Activated CD8-positive, alpha-beta memory T cell treated with anti-CD3 and anti-CD28 coated beads, Interleukin-2, amount 10 ng/mL, durations not matched to agents 7 days and 5 days (primary cell): ENCODE results near the gene ABHD5. TPM values are rescaled to one million over a fixed set of nuclear protein-coding genes. Genes with fewer than 3 reads are reported as not detected.
A peak's percentile ranks its signal among the peaks of the same experiment; 100 is the strongest.

Experiments used
- ATAC-seq: fragments of 150-1000 bp; cut with Tn5 transposase; one replicate; pipeline ENCODE4 v1.10.0; 2021; ENCODE audit warnings: moderate library complexity
- CTCF ChIA-PET: fragments of 350-600 bp; sonication (Branson Sonifier 250); formaldehyde crosslinking; loops from one replicate; lab custom pipeline; 2021; ENCODE audit warnings: antibody characterized with exemption; lab: Charles Lee
- DNase-seq: peaks from one replicate; pipeline ENCODE4 v3.0.0-alpha.2; 2020
- H3K27ac Mint-ChIP-seq: one replicate; pipeline ENCODE4 v1.8.0; 2021; ENCODE audit warnings: mild to moderate bottlenecking, mixed read lengths
- H3K27me3 Mint-ChIP-seq: one replicate; pipeline ENCODE4 v1.8.0; 2021; ENCODE audit warnings: mixed read lengths
- H3K36me3 Mint-ChIP-seq: one replicate; pipeline ENCODE4 v1.8.0; 2021; ENCODE audit warnings: mild to moderate bottlenecking, mixed read lengths
- H3K4me1 Mint-ChIP-seq: one replicate; pipeline ENCODE4 v1.8.0; 2021; ENCODE audit warnings: mixed read lengths
- H3K4me3 Mint-ChIP-seq: one replicate; pipeline ENCODE4 v1.8.0; 2021; ENCODE audit warnings: mild to moderate bottlenecking, moderate library complexity, mixed read lengths
- H3K9me3 Mint-ChIP-seq: one replicate; pipeline ENCODE4 v1.8.0; 2022; ENCODE audit warnings: low read depth, mixed read lengths
- total RNA-seq, 2 experiments: library from RNA; stranded (reverse); gene quantifications; one replicate each; pipeline ENCODE4 v1.2.3, GENCODE V29; 2021

Gene ABHD5
- total RNA-seq, 2 experiments from 2014 or later: 12.9 to 16.5 TPM

- Mint-ChIP-seq H3K9me3 (no peaks in the 10 kb centered on the region), H3K36me3 (no peaks in the 10 kb centered on the region), H3K4me1 (peaks cover 10% of the 10 kb centered on the region), H3K27ac (no peak overlapping the region), H3K4me3 (no peak overlapping the region), H3K27me3 (peaks cover 4% of the 10 kb centered on the region)
- ATAC-seq: no peak
- no peak for DNase-seq
- CTCF ChIA-PET: interaction anchor here (1.2 kb wide), 1 partner anchor 147 kb away, joined by 3 read pairs; no protein-coding TSS in a partner anchor
These were observed 68.6 kb downstream of the ABHD5 start for GRCh38 chr3:43759297-43759782.

DNA sequence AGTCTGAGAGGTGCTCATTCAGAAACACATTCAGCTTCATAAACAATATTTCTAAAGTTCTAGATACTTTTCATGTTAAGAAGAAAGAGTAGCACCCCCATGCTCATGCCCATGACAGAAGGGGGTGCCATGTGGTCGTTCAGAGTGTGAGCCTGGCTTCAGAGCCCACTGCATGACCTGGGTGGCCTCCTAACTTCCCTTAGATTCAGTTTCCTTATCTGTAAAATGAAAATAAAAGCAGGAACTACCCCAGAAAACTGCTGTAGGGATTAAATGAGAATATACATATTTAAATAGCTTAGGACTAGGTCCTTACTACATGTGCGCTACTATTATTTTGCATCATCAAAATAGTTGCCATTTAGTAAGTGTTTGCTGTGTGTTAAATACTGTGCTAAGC, 69.2 kb downstream of the ABHD5 start:
- ATAC-seq (no peak), DNase-seq (no peak)
- peaks cover 10% of the 10 kb centered on the region for H3K4me1 Mint-ChIP-seq
- H3K4me3 Mint-ChIP-seq: no peak overlapping the region
- CTCF ChIA-PET: interaction anchor here (1.2 kb wide), 1 partner anchor 147 kb away, joined by 3 read pairs; no protein-coding TSS in a partner anchor
- no peaks in the 10 kb centered on the region for H3K36me3 Mint-ChIP-seq
- no peaks in the 10 kb centered on the region for H3K9me3 Mint-ChIP-seq
- no peak overlapping the region for H3K27ac Mint-ChIP-seq
- H3K27me3 Mint-ChIP-seq: peaks cover 4% of the 10 kb centered on the region

GRCh38 chr3:43760938-43761337, 70.2 kb downstream of the ABHD5 start:
- H3K27me3 Mint-ChIP-seq: peaks cover 4% of the 10 kb centered on the region
- no peaks in the 10 kb centered on the region for H3K9me3 Mint-ChIP-seq
- H3K27ac Mint-ChIP-seq: no peak overlapping the region
- ATAC-seq: no peak
- peaks cover 6% of the 10 kb centered on the region for H3K4me1 Mint-ChIP-seq
- CTCF ChIA-PET: no interaction called here
- H3K4me3 Mint-ChIP-seq: no peak overlapping the region
- DNase-seq: no peak
- no peaks in the 10 kb centered on the region for H3K36me3 Mint-ChIP-seq

GRCh38 chr3:43762451-43762850, 71.7 kb downstream of the ABHD5 start:
- Mint-ChIP-seq H3K4me1 (peaks cover 3% of the 10 kb centered on the region), H3K27ac (no peak overlapping the region), H3K36me3 (no peaks in the 10 kb centered on the region), H3K27me3 (peaks cover 5% of the 10 kb centered on the region), H3K4me3 (no peak overlapping the region), H3K9me3 (no peaks in the 10 kb centered on the region)
- CTCF ChIA-PET: no interaction called here
- ATAC-seq (no peak), DNase-seq (no peak)

DNA sequence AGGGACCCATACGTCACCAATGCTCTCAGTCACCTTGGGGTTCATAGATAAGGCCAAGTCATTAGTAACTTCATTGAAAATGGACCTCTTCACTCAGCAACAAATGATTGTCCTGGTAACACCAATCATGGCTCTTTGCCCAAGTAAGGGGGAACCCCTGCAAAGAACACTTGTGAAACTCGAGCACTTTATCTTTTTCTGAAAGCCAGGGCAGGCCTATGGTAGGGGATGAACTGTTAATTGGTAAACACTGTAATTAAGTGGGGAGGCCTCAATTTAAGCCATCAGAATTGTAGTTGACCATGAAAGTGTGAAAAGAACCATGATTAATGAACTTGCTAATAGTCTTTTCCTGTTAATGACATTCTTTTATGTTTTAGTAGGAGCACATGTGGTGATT, 73.3 kb downstream of the ABHD5 start:
- H3K36me3 Mint-ChIP-seq: no peaks in the 10 kb centered on the region
- no peak for DNase-seq
- no peak overlapping the region for H3K27ac Mint-ChIP-seq
- peaks cover 3% of the 10 kb centered on the region for H3K4me1 Mint-ChIP-seq
- peaks cover 15% of the 10 kb centered on the region for H3K27me3 Mint-ChIP-seq
- CTCF ChIA-PET: no interaction called here
- H3K4me3 Mint-ChIP-seq: no peak overlapping the region
- H3K9me3 Mint-ChIP-seq: no peaks in the 10 kb centered on the region
- no peak for ATAC-seq

DNA sequence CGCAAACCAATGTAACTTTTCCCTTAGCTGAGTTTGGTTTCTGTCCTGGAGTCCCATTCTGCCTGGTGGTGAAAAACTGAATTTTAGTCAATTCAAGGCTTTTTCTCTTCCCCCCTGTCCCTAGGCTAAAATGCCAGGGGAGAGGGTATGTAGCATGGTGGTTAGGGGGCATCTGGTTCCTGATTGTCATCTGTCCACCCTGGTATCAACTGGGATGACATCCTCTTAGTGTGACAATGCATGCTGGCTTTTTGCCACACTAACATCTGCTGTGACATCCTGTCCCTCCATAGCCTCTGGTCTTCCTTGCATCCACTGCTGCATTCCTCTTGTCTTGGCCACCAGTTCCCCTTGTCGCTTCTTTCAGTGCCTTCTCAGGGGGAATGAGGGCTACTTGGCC, 73.7 kb downstream of the ABHD5 start:
- no peaks in the 10 kb centered on the region for H3K36me3 Mint-ChIP-seq
- no peak overlapping the region for H3K27ac Mint-ChIP-seq
- no peaks in the 10 kb centered on the region for H3K9me3 Mint-ChIP-seq
- no peak for DNase-seq
- H3K27me3 Mint-ChIP-seq: peaks cover 19% of the 10 kb centered on the region
- H3K4me3 Mint-ChIP-seq: no peak overlapping the region
- ATAC-seq: no peak
- CTCF ChIA-PET: interaction anchor here (1.0 kb wide), 1 partner anchor 10 kb away, joined by 3 read pairs; no protein-coding TSS in a partner anchor
- peaks cover 6% of the 10 kb centered on the region for H3K4me1 Mint-ChIP-seq

- Mint-ChIP-seq H3K27ac (no peak overlapping the region), H3K4me3 (no peak overlapping the region), H3K4me1 (peaks cover 6% of the 10 kb centered on the region), H3K36me3 (no peaks in the 10 kb centered on the region), H3K9me3 (no peaks in the 10 kb centered on the region), H3K27me3 (peaks cover 19% of the 10 kb centered on the region)
- DNase-seq: no peak
- CTCF ChIA-PET: interaction anchor here (1.0 kb wide), 1 partner anchor 9 kb away, joined by 3 read pairs; no protein-coding TSS in a partner anchor
- ATAC-seq: no peak
These were observed 74.8 kb downstream of the ABHD5 start for GRCh38 chr3:43765521-43765971.

GRCh38 chr3:43766672-43767465, 76.1 kb downstream of the ABHD5 start:
- DNase-seq (no peak), ATAC-seq (no peak)
- no peaks in the 10 kb centered on the region for H3K9me3 Mint-ChIP-seq
- H3K27ac Mint-ChIP-seq: no peak overlapping the region
- peaks cover 4% of the 10 kb centered on the region for H3K4me1 Mint-ChIP-seq
- no peaks in the 10 kb centered on the region for H3K36me3 Mint-ChIP-seq
- CTCF ChIA-PET: interaction anchor here (0.7 to 0.9 kb wide), 2 partner anchors 219 to 731 kb away, joined by 3 to 4 read pairs; no protein-coding TSS in a partner anchor
- no peak overlapping the region for H3K4me3 Mint-ChIP-seq
- peaks cover 22% of the 10 kb centered on the region for H3K27me3 Mint-ChIP-seq

- CTCF ChIA-PET: interaction anchor here (0.8 to 1.8 kb wide), 8 partner anchors 10 to 431 kb away, joined by 3 to 11 read pairs (median 4); no protein-coding TSS in a partner anchor
- Mint-ChIP-seq H3K36me3 (no peaks in the 10 kb centered on the region), H3K27me3 (peaks cover 26% of the 10 kb centered on the region)
These were observed 77.7 kb downstream of the ABHD5 start for GRCh38 chr3:43768381-43768973.

GRCh38 chr3:43769097-43769884, 78.6 kb downstream of the ABHD5 start:
- ATAC-seq (peak; percentile 65), DNase-seq (peak; percentile 73)
- H3K27ac Mint-ChIP-seq: no peak overlapping the region
- CTCF ChIA-PET: interaction anchor here (0.8 to 1.8 kb wide), 10 partner anchors 9 to 432 kb away, joined by 3 to 11 read pairs (median 4); no protein-coding TSS in a partner anchor
- peaks cover 26% of the 10 kb centered on the region for H3K27me3 Mint-ChIP-seq
- no peaks in the 10 kb centered on the region for H3K36me3 Mint-ChIP-seq
- peaks cover 3% of the 10 kb centered on the region for H3K4me1 Mint-ChIP-seq
- H3K4me3 Mint-ChIP-seq: no peak overlapping the region
- H3K9me3 Mint-ChIP-seq: no peaks in the 10 kb centered on the region

More at GRCh38 chr3:43768381-43768973, 77.7 kb downstream of the ABHD5 start:
- DNase-seq (no peak), ATAC-seq (no peak)
- H3K4me3 Mint-ChIP-seq: no peak overlapping the region
- H3K9me3 Mint-ChIP-seq: no peaks in the 10 kb centered on the region
- H3K27ac Mint-ChIP-seq: no peak overlapping the region
- peaks cover 3% of the 10 kb centered on the region for H3K4me1 Mint-ChIP-seq

GRCh38 chr3:43769885-43770425, 79.2 kb downstream of the ABHD5 start:
- Mint-ChIP-seq H3K9me3 (no peaks in the 10 kb centered on the region), H3K4me3 (no peak overlapping the region), H3K27me3 (peaks cover 26% of the 10 kb centered on the region), H3K27ac (no peak overlapping the region), H3K4me1 (peaks cover 3% of the 10 kb centered on the region), H3K36me3 (no peaks in the 10 kb centered on the region)
- peak; percentile 18 for ATAC-seq
- CTCF ChIA-PET: interaction anchor here (0.5 to 1.8 kb wide), 7 partner anchors 8 to 431 kb away, joined by 3 to 11 read pairs (median 3); no protein-coding TSS in a partner anchor
- peak; percentile 44 for DNase-seq

GRCh38 chr3:43770426-43771103, 79.8 kb downstream of the ABHD5 start:
- Mint-ChIP-seq H3K4me3 (no peak overlapping the region), H3K4me1 (peaks cover 3% of the 10 kb centered on the region), H3K36me3 (no peaks in the 10 kb centered on the region), H3K9me3 (no peaks in the 10 kb centered on the region), H3K27ac (no peak overlapping the region), H3K27me3 (peaks cover 26% of the 10 kb centered on the region)
- peak; percentile 34 for ATAC-seq
- CTCF ChIA-PET: interaction anchor here (0.5 kb wide), 1 partner anchor 131 kb away, joined by 3 read pairs; no protein-coding TSS in a partner anchor
- DNase-seq: no peak
